IMR-90 (cell line): Measurements from ENCODE around the gene ATXN1. TPM values are rescaled to one million over a fixed set of nuclear protein-coding genes. Genes with fewer than 3 reads are reported as not detected.

Experiments used
- ATAC-seq: fragments of 200-7000 bp; cut with Tn5 transposase; 2 replicates; pipeline ENCODE4 v1.9.1; 2020; ENCODE audit warnings: low read depth, mild to moderate bottlenecking, moderate library complexity
- BruUV-seq: library from RNA; stranded (reverse); fragments of 400-500 nt; replicated peaks from 2 replicates; lab custom pipeline; 2021; lab: Mats Ljungman, UMichigan
- CTCF ChIA-PET: fragments of 300-600 bp; formaldehyde crosslinking; extraction: SDS; loops from one replicate; lab custom pipeline; 2021; ENCODE audit warnings: antibody characterized with exemption; lab: Yijun Ruan, JAX
- POLR2A ChIA-PET: fragments of 300-600 bp; sonication (Branson Sonifier 250); formaldehyde crosslinking; loops from one replicate; lab custom pipeline; 2022; ENCODE audit warnings: antibody characterized with exemption; ENCODE audit not compliant: unreplicated experiment; lab: Charles Lee
- DNase-seq: peaks from one replicate; pipeline ENCODE4 v3.0.0; 2013
- H2AFZ ChIP-seq: replicated peaks from 2 replicates; pipeline ENCODE3; 2013; ENCODE audit warnings: low read length, mild to moderate bottlenecking; ENCODE audit not compliant: poor library complexity
- H2AK5ac ChIP-seq: 2 replicates; pipeline ENCODE4 v1.6.1; 2013; ENCODE audit warnings: low read depth, low read length, inconsistent platforms
- H2AK9ac ChIP-seq: replicated peaks from 2 replicates; pipeline ENCODE3; 2013; ENCODE audit warnings: mild to moderate bottlenecking, low read depth, low read length, moderate library complexity; ENCODE audit not compliant: poor library complexity
- H2BK120ac ChIP-seq: 2 replicates; pipeline ENCODE4 v1.6.1; 2013; ENCODE audit warnings: low read depth, low read length, inconsistent platforms
- H2BK15ac ChIP-seq: 3 replicates; pipeline ENCODE4 v1.6.1; 2013; ENCODE audit warnings: low read depth, low read length, inconsistent platforms
- H2BK20ac ChIP-seq: 2 replicates; pipeline ENCODE4 v1.6.1; 2013; ENCODE audit warnings: low read depth, mild to moderate bottlenecking, inconsistent platforms, low read length, moderate library complexity
- H2BK5ac ChIP-seq: 2 replicates; pipeline ENCODE4 v1.6.1; 2013; ENCODE audit warnings: mild to moderate bottlenecking, low read depth, low read length, inconsistent platforms; ENCODE audit not compliant: poor library complexity, severe bottlenecking
- H3K14ac ChIP-seq: replicated peaks from 2 replicates; pipeline ENCODE4 v1.6.1; 2013; ENCODE audit warnings: low read depth, low read length, inconsistent platforms
- H3K18ac ChIP-seq: 2 replicates; pipeline ENCODE4 v1.6.1; 2013; ENCODE audit warnings: low read depth, low read length, control low read depth
- H3K23ac ChIP-seq: 2 replicates; pipeline ENCODE4 v1.6.1; 2013; ENCODE audit warnings: low read depth, low read length, inconsistent platforms
- H3K27ac ChIP-seq: 2 replicates; pipeline ENCODE4 v1.5.1; 2013; ENCODE audit warnings: mild to moderate bottlenecking, control low read depth, low read length; ENCODE audit not compliant: insufficient read depth
- H3K27me3 ChIP-seq: 2 replicates; pipeline ENCODE4 v1.6.1; 2013; ENCODE audit warnings: low read length; ENCODE audit not compliant: control insufficient read depth, insufficient read depth
- H3K36me3 ChIP-seq: 2 replicates; pipeline ENCODE4 v1.6.1; 2013; ENCODE audit warnings: low read length, mixed read lengths; ENCODE audit not compliant: control insufficient read depth, insufficient read depth
- H3K4ac ChIP-seq: 2 replicates; pipeline ENCODE4 v1.6.1; 2013; ENCODE audit warnings: low read depth, low read length, inconsistent platforms
- H3K4me1 ChIP-seq: 2 replicates; pipeline ENCODE4 v1.6.1; 2013; ENCODE audit warnings: low read length, mixed read lengths; ENCODE audit not compliant: control insufficient read depth, insufficient read depth
- H3K4me2 ChIP-seq: 2 replicates; pipeline ENCODE4 v1.6.1; 2013; ENCODE audit warnings: low read depth, mild to moderate bottlenecking, control low read depth, low read length, moderate library complexity
- H3K4me3 ChIP-seq: 2 replicates; pipeline ENCODE4 v1.5.1; 2013; ENCODE audit warnings: low read depth, mild to moderate bottlenecking, control low read depth, low read length, moderate library complexity; ENCODE audit not compliant: insufficient read depth
- H3K56ac ChIP-seq: 2 replicates; pipeline ENCODE4 v1.6.1; 2013; ENCODE audit warnings: low read length, inconsistent platforms; ENCODE audit not compliant: insufficient read depth; ENCODE audit errors: extremely low read depth
- H3K79me1 ChIP-seq, 2 experiments: 2 replicates each; pipeline ENCODE4 v1.6.1; 2013; ENCODE audit warnings: low read length in 2 of 2, inconsistent platforms in 1 of 2, low read depth in 1 of 2
- H3K9ac ChIP-seq: 2 replicates; pipeline ENCODE4 v1.6.1; 2013; ENCODE audit warnings: low read depth, low read length, control low read depth
- H3K9me1 ChIP-seq: 2 replicates; pipeline ENCODE4 v1.6.1; 2013; ENCODE audit warnings: low read length, inconsistent platforms; ENCODE audit not compliant: insufficient read depth
- H3K9me3 ChIP-seq: 2 replicates; pipeline ENCODE4 v1.6.1; 2013; ENCODE audit warnings: low read length; ENCODE audit not compliant: control insufficient read depth, insufficient read depth
- H4K20me1 ChIP-seq: 2 replicates; pipeline ENCODE4 v1.6.1; 2013; ENCODE audit warnings: low read length, inconsistent platforms; ENCODE audit not compliant: insufficient read depth
- H4K5ac ChIP-seq: 2 replicates; pipeline ENCODE4 v1.6.1; 2013; ENCODE audit warnings: mild to moderate bottlenecking, low read depth, low read length, control low read depth
- H4K8ac ChIP-seq, 2 experiments: 2 replicates each; pipeline ENCODE4 v1.6.1; 2013; ENCODE audit warnings: low read depth in 2 of 2, low read length in 2 of 2, control low read depth in 1 of 2, inconsistent platforms in 1 of 2
- H4K91ac ChIP-seq: 2 replicates; pipeline ENCODE4 v1.6.1; 2013; ENCODE audit warnings: low read depth, low read length, inconsistent platforms; ENCODE audit not compliant: insufficient read depth
- CEBPB ChIP-seq: IDR thresholded peaks from 2 replicates; pipeline ENCODE4 v1.6.1; 2012; ENCODE audit warnings: low read depth, low read length, improper control_type of control experiment
- FOS ChIP-seq: fragments of 150-350 bp; IDR thresholded peaks from 2 replicates; pipeline ENCODE4 v1.6.1; 2016; ENCODE audit warnings: low read depth, low read length
- MAFK ChIP-seq: IDR thresholded peaks from 2 replicates; pipeline ENCODE4 v1.6.1; 2012; ENCODE audit warnings: low read depth, low read length, improper control_type of control experiment
- POLR2A ChIP-seq: IDR thresholded peaks from 2 replicates; pipeline ENCODE4 v1.6.1; 2012; ENCODE audit warnings: mild to moderate bottlenecking, low read depth, low read length
- RAD21 ChIP-seq: IDR thresholded peaks from 2 replicates; pipeline ENCODE4 v1.6.1; 2012; ENCODE audit warnings: low read length, improper control_type of control experiment
- WGBS, 2 experiments: methylation state at CpG; one replicate each; pipeline versions ENCODE4 v1.1.5 to v1.1.7; 2013; ENCODE audit warnings: missing lambda C conversion rate in 2 of 2; ENCODE audit not compliant: insufficient read length in 1 of 2; ENCODE audit errors: extremely low coverage in 2 of 2; 5-methylcytosine and 5-hydroxymethylcytosine counted together
- dilution Hi-C: fragments of 300-500 bp; cut with HindIII; formaldehyde crosslinking; loops from one replicate; pipeline ENCODE4 v1.14.3; 2018; ENCODE audit warnings: low sequenced_read_pairs; ENCODE audit not compliant: unreplicated experiment
- in situ Hi-C: fragments of 300-500 bp; cut with MboI; formaldehyde crosslinking; loops from 3 replicates; pipeline ENCODE4 v1.14.3; 2019; ENCODE audit warnings: low sequenced_read_pairs, inconsistent platforms, mixed read lengths
- intact Hi-C: fragments of 100-400 bp; cut with micrococcal nuclease; formaldehyde crosslinking; loops from 2 replicates; pipeline ENCODE4 v1.10.0; 2022
- polyA plus RNA-seq, 3 experiments: library from polyadenylated mRNA; depleted of rRNA; stranded (reverse); fragments of >200 nt; gene quantifications; 2 replicates each; pipeline ENCODE4 v1.2.3, GENCODE V29; 2012; ENCODE audit warnings: low replicate concordance in 1 of 3
- total RNA-seq: library from RNA; depleted of rRNA; stranded (reverse); fragments of >200 nt; gene quantifications from 2 replicates; pipeline ENCODE4 v1.2.3, GENCODE V29; 2012

Gene ATXN1
- total and polyA plus RNA-seq, 2 of the 4 experiments (the other 2 are of a cell fraction) = 7.3 to 11.1 TPM

DNA sequence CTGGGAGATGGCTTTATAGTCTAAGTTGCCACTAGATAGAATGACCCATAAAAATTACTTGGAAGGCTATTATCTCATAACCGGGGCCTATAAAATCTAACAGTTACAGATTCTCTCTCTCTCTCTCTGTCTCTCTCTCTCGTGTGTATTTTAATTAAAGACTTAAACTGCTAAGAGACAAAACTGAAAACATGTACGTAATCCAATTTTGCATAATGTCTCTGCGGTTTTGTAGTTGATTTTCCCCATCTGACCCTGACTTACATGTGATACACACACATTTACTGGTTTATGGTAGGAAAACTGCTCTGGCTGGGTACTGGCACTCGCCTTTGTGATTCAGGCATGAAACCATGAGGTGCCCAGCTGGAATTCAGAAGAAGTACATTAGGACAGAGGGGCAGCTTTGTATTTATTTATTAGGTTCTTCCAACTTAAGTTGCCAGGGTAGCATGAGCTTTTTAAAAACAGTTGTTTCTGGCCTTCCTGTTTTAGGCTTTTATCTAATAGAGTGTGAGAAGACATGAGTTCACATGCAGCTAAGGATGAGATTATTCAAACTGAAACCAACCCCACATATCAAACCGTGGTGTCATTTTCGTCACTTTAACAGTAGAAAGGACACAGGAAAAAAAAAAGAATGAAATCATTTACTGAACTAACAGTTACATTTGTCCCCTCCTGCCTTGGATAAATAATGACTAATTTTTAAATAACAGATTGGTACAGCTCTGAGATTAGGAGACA, 340.4 kb downstream of the ATXN1 start:
- DNase-seq = peak; percentile 83
- Histone ChIP-seq H2BK20ac (no peak overlapping the region), H3K23ac (peak overlapping the region; percentile 15; the same call in 1 of the 2 replicates), H3K9me3 (no peaks in the 10 kb centered on the region), H2AK5ac (no peak overlapping the region), H3K18ac (no peak overlapping the region; the same call in 1 of the 2 replicates), H3K9ac (0 out of 2 replicates have a peak overlapping the region, but pooled peaks have one; percentile 2), H3K4ac (0 out of 2 replicates have a peak overlapping the region, but pooled peaks have one; percentile 5), H3K79me1 (peaks cover 0 to 13% of the 10 kb centered on the region in 2 experiments; a peak in 3 of 4 replicates), H3K4me3 (no peak overlapping the region), H3K14ac (no peak overlapping the region), H4K20me1 (no peaks in the 10 kb centered on the region), H3K27me3 (no peaks in the 10 kb centered on the region), H2BK15ac (no peak overlapping the region), H2AK9ac (no peak overlapping the region), H2BK5ac (peak overlapping the region; percentile 39), H4K5ac (no peak overlapping the region), H3K4me2 (peak overlapping the region; percentile 73; the same call in 1 of the 2 replicates), H3K56ac (no peak overlapping the region), H4K8ac (no peak overlapping the region), H3K36me3 (peaks cover 2% of the 10 kb centered on the region; the same call in 1 of the 2 replicates), H4K91ac (peak overlapping the region; percentile 17; the same call in 1 of the 2 replicates), H3K4me1 (peaks cover 5% of the 10 kb centered on the region), H2AFZ (no peak overlapping the region), H2BK120ac (0 out of 2 replicates have a peak overlapping the region, but pooled peaks have one; percentile 3), H3K9me1 (peaks cover 6% of the 10 kb centered on the region; the same call in 1 of the 2 replicates), H3K27ac (peak overlapping the region; percentile 16; the same call in 1 of the 2 replicates)
- POLR2A ChIA-PET = no interaction called here
- intact Hi-C loops = no loop called here
- no TSS peak for BruUV-seq
- WGBS, 2 experiments = no CpG with 5 or more reads among the region's 7 CpGs
- TF ChIP-seq RAD21 (peak; percentile 11; the same call in 1 of the 2 replicates), FOS (0 out of 2 replicates have a peak, but pooled peaks have one; percentile 2), POLR2A (no peak), CEBPB (peak; percentile 28; the same call in 1 of the 2 replicates), MAFK (no peak)
- in situ Hi-C loops = no loop called here
- dilution Hi-C loops = no loop called here
- peak; percentile 89 for ATAC-seq
- CTCF ChIA-PET = interaction anchor here (0.7 to 1.2 kb wide), 2 partner anchors 12 to 878 kb away, joined by 3 to 5 read pairs; no protein-coding TSS in a partner anchor
